ENCODE data around the gene FOXB1. TPM values are rescaled to one million over a fixed set of nuclear protein-coding genes. Genes with fewer than 3 reads are reported as not detected.

Gene FOXB1
- total RNA-seq, 4 donors from 2014 or later: not detected

GRCh38 chr15:60001610-60002527 is 2.2 kb upstream of the FOXB1 start:
- intact Hi-C loops (cut with DNase I; ENCODE audit: low total_unique reads): no loop called here
- Histone ChIP-seq H3K27ac (no peak overlapping the region), H3K27me3 (peaks cover 13 to 100% of the 10 kb centered on the region in 2 donors), H3K4me1 (peaks cover 0 to 21% of the 10 kb centered on the region in 2 donors), H3K9me3 (no peaks in the 10 kb centered on the region), H3K4me3 (no peak overlapping the region), H3K36me3 (no peaks in the 10 kb centered on the region)
- DNase-seq: no peak
- no peak for TF ChIP-seq CTCF (IDR thresholded peaks at IDR 0.05)
- no peak for TF ChIP-seq POLR2A (IDR thresholded peaks at IDR 0.05)

- Histone ChIP-seq H3K27ac (no peak overlapping the region), H3K9me3 (no peaks in the 10 kb centered on the region), H3K36me3 (no peaks in the 10 kb centered on the region), H3K4me1 (peaks cover 0 to 21% of the 10 kb centered on the region in 2 donors), H3K4me3 (no peak overlapping the region), H3K27me3 (peaks cover 14 to 100% of the 10 kb centered on the region in 2 donors)
- TF ChIP-seq CTCF (IDR thresholded peaks at IDR 0.05): no peak
- no peak for TF ChIP-seq POLR2A (IDR thresholded peaks at IDR 0.05)
- DNase-seq: no peak
- intact Hi-C loops (cut with DNase I; ENCODE audit: low total_unique reads): no loop called here
Observed at GRCh38 chr15:60002528-60003218, 1.4 kb upstream of the FOXB1 start.

- Histone ChIP-seq H3K27ac (no peak overlapping the region), H3K36me3 (no peaks in the 10 kb centered on the region), H3K9me3 (no peaks in the 10 kb centered on the region), H3K27me3 (peaks cover 16 to 100% of the 10 kb centered on the region in 2 donors), H3K4me3 (no peak overlapping the region), H3K4me1 (peaks cover 0 to 21% of the 10 kb centered on the region in 2 donors)
- TF ChIP-seq CTCF (IDR thresholded peaks at IDR 0.05): no peak
- TF ChIP-seq POLR2A (IDR thresholded peaks at IDR 0.05): no peak
- no peak for DNase-seq
- intact Hi-C loops (cut with DNase I; ENCODE audit: low total_unique reads): no loop called here
Observed at GRCh38 chr15:60003243-60004008, 685 bp upstream of the FOXB1 start.

- Histone ChIP-seq H3K36me3 (no peaks in the 10 kb centered on the region), H3K9me3 (no peaks in the 10 kb centered on the region), H3K27me3 (peaks cover 16 to 100% of the 10 kb centered on the region in 2 donors), H3K4me3 (peak overlapping the region in 1 of 2 donors; percentile 12), H3K27ac (no peak overlapping the region), H3K4me1 (peaks cover 0 to 21% of the 10 kb centered on the region in 2 donors)
- intact Hi-C loops (cut with DNase I; ENCODE audit: low total_unique reads): no loop called here
- no peak for DNase-seq
- TF ChIP-seq POLR2A (IDR thresholded peaks at IDR 0.05) (no peak), CTCF (IDR thresholded peaks at IDR 0.05) (no peak)
Observed at GRCh38 chr15:60004846-60005351, 788 bp downstream of the FOXB1 start.
